Ovary (tissue), 3 donors: ENCODE results near the gene ETS1.

ENCODE experiments used
- CTCF ChIP-seq, 3 donors: fragments of 450-650 bp in 2 of 3; fragments of 200-600 bp in 1 of 3; IDR thresholded peaks; one replicate each; pipeline versions ENCODE4 v1.5.1 to v1.8.0; 2016 to 2022; ENCODE audit warnings: antibody characterized with exemption in 3 of 3, mild to moderate bottlenecking in 1 of 3
- EP300 ChIP-seq: sonication (generic); formaldehyde crosslinking; IDR thresholded peaks from one replicate; pipeline ENCODE4 v1.6.1; 2017; ENCODE audit warnings: antibody characterized with exemption
- POLR2A ChIP-seq: fragments of 450-650 bp; IDR thresholded peaks from one replicate; pipeline ENCODE4 v1.6.1; 2017; ENCODE audit warnings: antibody characterized with exemption, mild to moderate bottlenecking, moderate library complexity
- donor health status: DM: no; HTN: no; CAD: no.

GRCh38 chr11:128614026-128614425 is 26.7 kb upstream of the ETS1 start:
- no peak for TF ChIP-seq POLR2A
- no peak for TF ChIP-seq CTCF (IDR thresholded peaks at IDR 0.05)
- TF ChIP-seq EP300, result no peak
